Activated naive CD4-positive, alpha-beta T cell treated with anti-CD3 and anti-CD28 coated beads, Interleukin-2, amount 50 U/mL, for 16 hours (primary cell): Measurements from ENCODE around the gene LCN9.

Experiments used
- DNase-seq: peaks from one replicate; pipeline ENCODE4 v3.0.0-alpha.2; 2020

Gene LCN9

GRCh38 chr9:135673941-135674340 lies 10.8 kb downstream of the LCN9 start:
- DNase-seq = no peak

GRCh38 chr9:135674977-135675376 lies 11.9 kb downstream of the LCN9 start:
- DNase-seq = no peak

GRCh38 chr9:135676891-135677290 lies 13.8 kb downstream of the LCN9 start:
- no peak for DNase-seq

- no peak for DNase-seq
Observed at GRCh38 chr9:135677641-135678168, 14.6 kb downstream of the LCN9 start.

- no peak for DNase-seq
Observed at GRCh38 chr9:135678236-135679017, 15.3 kb downstream of the LCN9 start.

- no peak for DNase-seq
Observed at GRCh38 chr9:135680056-135680455, 16.9 kb downstream of the LCN9 start.

- no peak for DNase-seq
Observed at GRCh38 chr9:135681161-135681560, 18.1 kb downstream of the LCN9 start.

GRCh38 chr9:135683401-135684034 lies 20.4 kb downstream of the LCN9 start:
- no peak for DNase-seq

GRCh38 chr9:135684691-135685090 lies 21.6 kb downstream of the LCN9 start:
- no peak for DNase-seq

GRCh38 chr9:135687216-135687615 lies 24.1 kb downstream of the LCN9 start:
- DNase-seq = no peak

- DNase-seq = no peak
Observed at GRCh38 chr9:135689011-135689410, 25.9 kb downstream of the LCN9 start.

GRCh38 chr9:135690836-135691570 lies 27.9 kb downstream of the LCN9 start:
- no peak for DNase-seq

- DNase-seq = no peak
Observed at GRCh38 chr9:135692410-135692809, 29.3 kb downstream of the LCN9 start.

- no peak for DNase-seq
Observed at GRCh38 chr9:135693265-135693664, 30.2 kb downstream of the LCN9 start.

GRCh38 chr9:135693771-135694170 lies 30.7 kb downstream of the LCN9 start:
- no peak for DNase-seq

GRCh38 chr9:135694414-135694813 lies 31.3 kb downstream of the LCN9 start:
- no peak for DNase-seq

- no peak for DNase-seq
Observed at GRCh38 chr9:135695036-135695435, 31.9 kb downstream of the LCN9 start.

GRCh38 chr9:135695642-135696041 lies 32.5 kb downstream of the LCN9 start:
- DNase-seq = no peak

GRCh38 chr9:135696446-135696845 lies 33.3 kb downstream of the LCN9 start:
- DNase-seq = no peak

GRCh38 chr9:135697226-135697625 lies 34.1 kb downstream of the LCN9 start:
- no peak for DNase-seq

- DNase-seq = no peak
Observed at GRCh38 chr9:135698236-135698635, 35.1 kb downstream of the LCN9 start.

- DNase-seq = no peak
Observed at GRCh38 chr9:135698767-135699166, 35.7 kb downstream of the LCN9 start.

- DNase-seq = no peak
Observed at GRCh38 chr9:135699440-135699839, 36.3 kb downstream of the LCN9 start, which contains the start of gene SOHLH1. Gene SOHLH1, minus strand, starts transcription at chr9:135699481. Its CDS starts 14 bp downstream, at chr9:135699467.

- DNase-seq = no peak
Observed at GRCh38 chr9:135700525-135700924, 37.4 kb downstream of the LCN9 start.
